Cardiac fibroblast (primary cell): ENCODE data around the gene NEDD4.

ENCODE experiments used
- DNase-seq, 2 donors: peaks; one replicate each; pipeline versions ENCODE4 v3.0.0 to v3.0.0-alpha.2; 2010; ENCODE audit warnings: low read depth in 2 of 2
- H3K4me3 ChIP-seq, 2 donors: replicated peaks in 1 of 2; 1 replicate in 1 of 2; 2 replicates in 1 of 2; pipeline ENCODE4 v1.5.1; 2011; ENCODE audit warnings: low read depth in 2 of 2, low read length in 2 of 2, mild to moderate bottlenecking in 2 of 2, moderate library complexity in 1 of 2
- CTCF ChIP-seq: IDR thresholded peaks from one replicate; pipeline ENCODE4 v1.5.1; 2011; ENCODE audit warnings: low read depth, mild to moderate bottlenecking, low read length, inconsistent platforms

Gene NEDD4

DNA sequence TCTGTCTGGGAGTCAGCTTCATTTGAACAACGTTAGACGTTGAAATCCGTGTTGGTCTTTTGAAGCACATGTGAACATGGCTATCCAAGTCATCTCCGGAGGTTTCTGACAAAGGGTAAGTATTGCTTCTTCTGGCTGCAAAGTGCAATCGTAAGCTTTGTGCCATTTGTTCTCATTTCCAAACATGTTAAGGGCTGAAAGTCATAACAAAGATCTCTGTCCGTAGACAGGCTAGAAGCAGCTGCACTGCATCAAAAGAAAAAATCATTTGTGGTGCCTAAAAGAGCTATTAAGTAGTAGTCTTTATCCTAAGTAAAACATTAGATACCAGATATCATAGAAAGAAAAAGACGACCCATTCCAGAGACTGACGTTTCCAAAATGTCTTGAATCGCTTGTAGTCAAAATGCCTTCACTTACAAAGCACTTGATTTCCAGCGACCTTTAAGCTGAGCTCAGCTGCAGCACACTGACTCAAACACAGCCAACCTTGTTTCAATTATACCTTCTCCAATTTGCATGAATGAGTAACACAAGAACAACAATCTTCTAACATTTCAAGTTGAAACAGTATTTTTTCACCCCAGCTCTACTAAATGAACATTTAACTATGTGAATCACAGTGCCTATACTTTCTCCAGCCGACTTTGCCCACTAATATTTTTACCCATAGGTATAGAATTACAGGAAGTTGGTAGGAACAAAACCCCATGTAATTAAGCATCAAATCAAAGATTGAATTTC, 76.6 kb downstream of the NEDD4 start:
- peak; percentile 52 to 80 for DNase-seq
- peak overlapping the region; percentile 14 to 54 for H3K4me3 ChIP-seq
- TF ChIP-seq CTCF = no peak

DNA sequence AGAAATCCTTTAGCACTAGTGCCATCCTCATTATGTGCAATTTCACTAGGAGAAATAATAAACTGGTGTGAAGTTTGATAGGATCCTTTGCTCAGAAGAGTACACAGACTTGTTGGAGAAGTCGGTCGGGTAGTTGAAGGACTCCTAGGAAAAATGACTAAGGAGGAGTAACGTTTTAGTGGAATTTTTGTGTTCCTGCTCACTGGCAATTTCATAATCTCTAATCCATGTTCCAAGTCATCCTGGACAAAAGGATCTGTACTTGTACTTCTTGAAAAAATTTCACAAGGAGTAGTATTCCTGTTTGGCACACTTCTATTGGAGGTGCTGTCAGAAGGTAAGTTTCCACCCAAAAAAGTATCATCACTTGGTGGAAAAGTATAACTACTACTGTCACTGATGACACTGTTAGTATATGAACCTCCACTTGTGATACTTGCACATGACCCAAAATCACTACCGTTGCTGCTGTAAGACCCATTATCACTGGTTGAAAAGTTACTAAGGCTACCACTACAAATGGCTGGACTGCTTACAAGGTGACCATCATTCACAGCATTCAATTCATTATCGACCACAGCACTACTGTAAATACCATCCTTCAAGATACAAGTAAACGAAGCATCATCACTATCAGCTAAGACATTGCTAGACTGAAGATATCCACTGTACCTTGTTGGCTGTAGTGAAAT, 77.4 kb downstream of the NEDD4 start:
- H3K4me3 ChIP-seq = peak overlapping the region; percentile 32 to 54
- peak; percentile 45 to 68 for DNase-seq
- TF ChIP-seq CTCF = no peak

DNA sequence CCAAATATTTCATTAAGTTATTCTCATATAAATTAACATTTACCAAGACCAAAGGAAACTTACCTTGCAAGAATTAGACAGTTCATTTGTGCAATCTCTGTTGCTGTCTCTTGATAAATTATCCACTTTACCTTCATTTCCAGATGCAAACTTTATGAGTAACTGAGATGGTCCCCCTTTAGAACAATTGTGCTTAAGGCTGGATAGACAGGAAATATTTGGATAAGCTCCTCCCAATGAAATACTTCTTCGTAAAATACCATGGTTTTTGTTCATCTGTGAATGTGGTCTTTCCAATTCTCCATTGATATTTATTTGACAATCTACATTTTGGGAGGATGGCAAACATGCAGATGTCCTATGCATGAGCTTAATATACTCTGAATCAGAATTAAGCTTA, 78.2 kb downstream of the NEDD4 start:
- DNase-seq = peak; percentile 41 to 59
- peak overlapping the region; percentile 32 to 54 for H3K4me3 ChIP-seq

GRCh38 chr15:55914446-55914845, 79.0 kb downstream of the NEDD4 start:
- no peak for TF ChIP-seq CTCF
- peak in 1 of 2 donors; percentile 53 for DNase-seq
- H3K4me3 ChIP-seq = peak overlapping the region; percentile 21 to 54

More for the DNA sequence above, 78.2 kb downstream of the NEDD4 start:
- TF ChIP-seq CTCF = no peak

DNA sequence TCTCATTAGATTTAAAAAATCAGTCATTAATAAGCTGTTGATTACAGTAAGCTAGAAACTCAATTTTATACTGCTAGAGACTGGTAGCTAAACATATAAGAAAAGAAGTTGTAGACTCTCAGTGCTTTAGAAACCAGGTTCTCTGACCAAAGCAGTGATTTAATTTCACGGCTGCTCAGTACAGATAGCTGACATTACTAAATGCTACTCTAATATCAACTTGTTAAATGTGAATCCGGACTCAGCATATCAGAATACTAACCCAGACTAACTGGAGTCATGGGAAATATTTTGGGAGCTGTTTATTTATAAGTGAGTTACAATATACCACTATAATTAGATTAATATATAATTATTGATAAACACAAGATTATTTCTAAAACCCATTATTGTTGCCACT, 80.4 kb downstream of the NEDD4 start:
- TF ChIP-seq CTCF = no peak
- H3K4me3 ChIP-seq = peak overlapping the region; percentile 9 to 54
- DNase-seq = no peak

- no peak overlapping the region for H3K4me3 ChIP-seq
- no peak for TF ChIP-seq CTCF
- peak; percentile 35 to 79 for DNase-seq
Observed at GRCh38 chr15:55909036-55909811, 84.2 kb downstream of the NEDD4 start.
